CD4-positive, alpha-beta T cell (primary cell): ENCODE data around the gene IL10RA. TPM values are rescaled to one million over a fixed set of nuclear protein-coding genes. Genes with fewer than 3 reads are reported as not detected.

ENCODE experiments used
- ATAC-seq: fragments of 200-7000 bp; cut with Tn5 transposase; one replicate; pipeline ENCODE4 v1.10.0; 2022; ENCODE audit warnings: mild to moderate bottlenecking; ENCODE audit not compliant: poor library complexity
- CTCF ChIA-PET: fragments of 350-600 bp; sonication (Branson Sonifier 250); formaldehyde crosslinking; loops from one replicate; lab custom pipeline; 2021; ENCODE audit warnings: antibody characterized with exemption, inconsistent platforms; lab: Charles Lee
- POLR2A ChIA-PET: fragments of 350-600 bp; sonication (Branson Sonifier 250); formaldehyde crosslinking; loops from one replicate; lab custom pipeline; 2021; ENCODE audit warnings: antibody characterized with exemption, inconsistent platforms; lab: Charles Lee
- DNase-seq, 14 experiments: peaks; one replicate each; pipeline ENCODE4 v3.0.0-alpha.2; 2013 to 2020; ENCODE audit warnings: mixed read lengths in 2 of 14
- H3K27ac ChIP-seq, 2 donors: one replicate each; pipeline versions ENCODE4 v1.5.1 to v1.7.0; 2013; ENCODE audit warnings: low read length in 2 of 2, low read depth in 1 of 2, mild to moderate bottlenecking in 1 of 2
- H3K27me3 ChIP-seq, 2 experiments: 1 replicate in 1 of 2; 2 replicates in 1 of 2; pipeline versions ENCODE4 v1.6.1 to v1.7.0; 2013; ENCODE audit warnings: low read length in 2 of 2, control low read depth in 1 of 2, mild to moderate bottlenecking in 1 of 2, moderate library complexity in 1 of 2; ENCODE audit not compliant: insufficient read depth in 2 of 2, control insufficient read depth in 1 of 2
- H3K36me3 ChIP-seq: one replicate; pipeline ENCODE4 v1.6.1; 2013; ENCODE audit warnings: low read length, control low read depth; ENCODE audit not compliant: insufficient read depth
- H3K4me1 ChIP-seq: one replicate; pipeline ENCODE4 v1.6.1; 2013; ENCODE audit warnings: low read length, control low read depth; ENCODE audit not compliant: insufficient read depth
- H3K4me3 ChIP-seq: one replicate; pipeline ENCODE4 v1.5.1; 2013; ENCODE audit warnings: mild to moderate bottlenecking, low read length, moderate library complexity
- H3K9me3 ChIP-seq, 2 experiments: 1 replicate in 1 of 2; 2 replicates in 1 of 2; pipeline versions ENCODE4 v1.6.1 to v1.7.0; 2013; ENCODE audit warnings: low read length in 2 of 2, mild to moderate bottlenecking in 2 of 2, control low read depth in 1 of 2, moderate library complexity in 1 of 2; ENCODE audit not compliant: control insufficient read depth in 1 of 2, insufficient read depth in 1 of 2
- H3K27ac Mint-ChIP-seq: one replicate; pipeline ENCODE4 v1.8.0; 2020; ENCODE audit warnings: mixed read lengths
- H3K27me3 Mint-ChIP-seq: one replicate; pipeline ENCODE4 v1.8.0; 2021; ENCODE audit warnings: mixed read lengths
- H3K36me3 Mint-ChIP-seq: one replicate; pipeline ENCODE4 v1.8.0; 2021; ENCODE audit warnings: low read depth, mixed read lengths
- H3K4me1 Mint-ChIP-seq: one replicate; pipeline ENCODE4 v1.8.0; 2021; ENCODE audit warnings: low read depth, mixed read lengths
- H3K4me3 Mint-ChIP-seq: one replicate; pipeline ENCODE4 v1.8.0; 2020; ENCODE audit warnings: mild to moderate bottlenecking, mixed read lengths
- H3K9me3 Mint-ChIP-seq: one replicate; pipeline ENCODE4 v1.8.0; 2020; ENCODE audit warnings: mixed read lengths
- intact Hi-C, 2 experiments: fragments of 100-400 bp; cut with DNase I in 1 of 2; cut with micrococcal nuclease in 1 of 2; formaldehyde crosslinking; loops; one replicate each; pipeline versions ENCODE4 v1.15.1 to v1.9.0; 2023 to 2025; cut with DNase I, micrococcal nuclease
- total RNA-seq, 174 experiments: library from RNA in 2 of 174; stranded (reverse) in 2 of 174; gene quantifications; one replicate each; pipeline ENCODE4 v1.2.3 and lab custom pipeline; 2021 to 2026
- TF ChIP-seq, protein P1 (sequence below): fragments of 200-600 bp; IDR thresholded peaks from one replicate; pipeline ENCODE4 v1.8.0; 2022; ENCODE audit warnings: antibody characterized with exemption, mild to moderate bottlenecking

The IL10RA gene
- total RNA-seq, 2 experiments from 2014 or later, result 193 to 203 TPM

DNA sequence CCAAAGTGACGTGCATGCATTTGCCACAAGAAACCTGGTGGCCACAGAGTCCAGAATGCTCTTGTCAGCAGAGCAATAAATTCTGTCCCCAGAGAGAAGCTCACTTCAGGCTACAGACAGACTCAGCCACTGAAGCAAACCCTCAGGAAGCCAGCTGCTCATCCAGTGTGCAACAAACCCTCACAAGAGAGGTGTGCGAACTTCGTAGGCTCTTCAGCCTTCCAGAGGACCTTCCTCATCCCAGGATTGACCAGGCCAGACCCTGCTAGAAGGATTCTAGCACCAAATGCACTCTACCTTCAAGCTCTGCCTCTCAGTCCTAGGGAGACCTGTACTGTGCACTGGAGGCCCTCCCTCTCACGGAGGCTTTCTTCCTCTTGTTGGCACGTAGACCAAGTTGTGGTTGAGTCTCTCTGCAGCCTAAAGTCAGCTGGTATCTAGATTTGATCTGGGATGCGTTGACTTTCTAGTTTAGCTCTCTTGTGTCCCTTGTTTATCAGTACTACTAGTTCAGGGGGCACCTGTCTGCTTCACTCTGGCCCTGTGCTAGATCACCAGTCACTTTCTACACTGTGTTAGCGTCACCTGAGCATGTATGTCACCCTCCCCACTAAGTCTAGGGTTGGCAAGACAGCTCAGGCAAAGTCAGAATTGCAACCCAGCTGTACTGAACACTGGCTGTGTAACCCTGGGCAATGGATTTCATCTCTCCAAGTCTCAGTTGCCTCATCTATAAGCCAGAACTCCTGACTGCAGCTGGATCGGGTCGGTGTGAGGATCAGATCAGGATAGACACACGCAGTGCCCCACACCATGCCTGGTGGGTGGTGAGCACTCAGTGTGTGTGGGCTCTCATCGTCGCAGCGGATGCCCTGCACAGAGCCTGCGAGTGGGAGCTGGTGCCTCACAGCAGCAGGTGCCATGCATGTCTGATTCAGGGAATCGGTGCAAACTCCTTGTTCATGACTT is 34.9 kb upstream of the IL10RA start:
- H3K4me1 Mint-ChIP-seq, result peaks cover 94% of the 10 kb centered on the region
- ATAC-seq, result peak; percentile 64
- POLR2A ChIA-PET, result interaction anchor here (0.5 to 7.4 kb wide), 29 partner anchors 9 to 364 kb away, joined by 3 to 273 read pairs (median 6); partner anchors contain the start of gene IL10RA

GRCh38 chr11:117953024-117953671 is 33.0 kb upstream of the IL10RA start:
- ChIA-PET CTCF (interaction anchor here (1.0 to 5.0 kb wide), 6 partner anchors 10 to 130 kb away, joined by 3 to 37 read pairs (median 6); partner anchors contain the start of gene IL10RA), POLR2A (interaction anchor here (0.6 to 7.4 kb wide), 19 partner anchors 11 to 656 kb away, joined by 3 to 273 read pairs (median 4); partner anchors contain the start of gene IL10RA)
- H3K27me3 ChIP-seq, result no peaks in the 10 kb centered on the region
- TF ChIP-seq, protein P1, sequence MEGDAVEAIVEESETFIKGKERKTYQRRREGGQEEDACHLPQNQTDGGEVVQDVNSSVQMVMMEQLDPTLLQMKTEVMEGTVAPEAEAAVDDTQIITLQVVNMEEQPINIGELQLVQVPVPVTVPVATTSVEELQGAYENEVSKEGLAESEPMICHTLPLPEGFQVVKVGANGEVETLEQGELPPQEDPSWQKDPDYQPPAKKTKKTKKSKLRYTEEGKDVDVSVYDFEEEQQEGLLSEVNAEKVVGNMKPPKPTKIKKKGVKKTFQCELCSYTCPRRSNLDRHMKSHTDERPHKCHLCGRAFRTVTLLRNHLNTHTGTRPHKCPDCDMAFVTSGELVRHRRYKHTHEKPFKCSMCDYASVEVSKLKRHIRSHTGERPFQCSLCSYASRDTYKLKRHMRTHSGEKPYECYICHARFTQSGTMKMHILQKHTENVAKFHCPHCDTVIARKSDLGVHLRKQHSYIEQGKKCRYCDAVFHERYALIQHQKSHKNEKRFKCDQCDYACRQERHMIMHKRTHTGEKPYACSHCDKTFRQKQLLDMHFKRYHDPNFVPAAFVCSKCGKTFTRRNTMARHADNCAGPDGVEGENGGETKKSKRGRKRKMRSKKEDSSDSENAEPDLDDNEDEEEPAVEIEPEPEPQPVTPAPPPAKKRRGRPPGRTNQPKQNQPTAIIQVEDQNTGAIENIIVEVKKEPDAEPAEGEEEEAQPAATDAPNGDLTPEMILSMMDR, result no peak
- H3K4me3 ChIP-seq, result peak overlapping the region; percentile 13
- intact Hi-C loops, result loop anchor here in 1 of 2 experiments (5.0 kb wide), 2 partner anchors 49 to 131 kb away; partner anchors contain the start of gene FXYD2
- Mint-ChIP-seq H3K27me3 (no peaks in the 10 kb centered on the region), H3K9me3 (peaks cover 4% of the 10 kb centered on the region), H3K4me1 (peaks cover 95% of the 10 kb centered on the region), H3K36me3 (peaks cover 16% of the 10 kb centered on the region), H3K4me3 (peak overlapping the region; percentile 85), H3K27ac (peak overlapping the region; percentile 90)
- peak overlapping the region in 1 of 2 donors; percentile 13 for H3K27ac ChIP-seq
- ATAC-seq (peak; percentile 33), DNase-seq (peak in 8 of 14 experiments; percentile 25 to 88 (median 46))
- peaks cover 65% of the 10 kb centered on the region for H3K4me1 ChIP-seq
- no peaks in the 10 kb centered on the region for H3K36me3 ChIP-seq
- no peaks in the 10 kb centered on the region for H3K9me3 ChIP-seq

More for the DNA sequence above, 34.9 kb upstream of the IL10RA start:
- TF ChIP-seq, protein P1, result no peak
- CTCF ChIA-PET, result interaction anchor here (0.6 to 5.0 kb wide), 24 partner anchors 9 to 144 kb away, joined by 3 to 44 read pairs (median 4); partner anchors contain the start of gene IL10RA
- Mint-ChIP-seq H3K4me3 (peak overlapping the region; percentile 85), H3K9me3 (no peaks in the 10 kb centered on the region), H3K36me3 (peaks cover 2% of the 10 kb centered on the region), H3K27ac (peak overlapping the region; percentile 90), H3K27me3 (no peaks in the 10 kb centered on the region)
- H3K27ac ChIP-seq, result peak overlapping the region; percentile 13 to 70
- H3K4me1 ChIP-seq, result peaks cover 83% of the 10 kb centered on the region
- intact Hi-C loops, result loop anchor here (1.0 to 5.0 kb wide), 5 partner anchors 36 to 129 kb away; partner anchors contain the start of genes FXYD2 (in 1 of the 2) and IL10RA (in 1 of the 2)
- DNase-seq, result peak; percentile 25 to 77 (median 50)
- H3K36me3 ChIP-seq, result no peaks in the 10 kb centered on the region
- peak overlapping the region; percentile 36 for H3K4me3 ChIP-seq
- H3K9me3 ChIP-seq, result no peaks in the 10 kb centered on the region
- no peaks in the 10 kb centered on the region for H3K27me3 ChIP-seq

GRCh38 chr11:117958949-117959348 is 27.2 kb upstream of the IL10RA start:
- Mint-ChIP-seq H3K27me3 (no peaks in the 10 kb centered on the region), H3K36me3 (peaks cover 29% of the 10 kb centered on the region), H3K4me3 (no peak overlapping the region), H3K9me3 (peaks cover 14% of the 10 kb centered on the region), H3K4me1 (peaks cover 77% of the 10 kb centered on the region), H3K27ac (no peak overlapping the region)
- ATAC-seq, result no peak
- ChIA-PET CTCF (no interaction called here), POLR2A (no interaction called here)
- no peak overlapping the region for H3K4me3 ChIP-seq
- H3K27me3 ChIP-seq, result no peaks in the 10 kb centered on the region
- H3K36me3 ChIP-seq, result no peaks in the 10 kb centered on the region
- H3K27ac ChIP-seq, result no peak overlapping the region
- TF ChIP-seq, protein P1, result no peak
- H3K4me1 ChIP-seq, result peaks cover 12% of the 10 kb centered on the region
- intact Hi-C loops, result loop anchor here in 1 of 2 experiments (2.0 kb wide), 1 partner anchor 14 kb away; no protein-coding TSS in a partner anchor
- peaks cover 0 to 8% of the 10 kb centered on the region in 2 experiments for H3K9me3 ChIP-seq
- no peak for DNase-seq
